Transverse colon (tissue), 4 donors: ENCODE results near the gene PARP1.

Source experiments
- EP300 ChIP-seq: sonication (generic); formaldehyde crosslinking; IDR thresholded peaks from one replicate; pipeline ENCODE4 v1.6.1; 2017; ENCODE audit warnings: antibody characterized with exemption, low read depth
- POLR2A ChIP-seq: fragments of 450-650 bp; IDR thresholded peaks from one replicate; pipeline ENCODE4 v1.6.1; 2016; ENCODE audit warnings: antibody characterized with exemption, mild to moderate bottlenecking, moderate library complexity
- POLR2AphosphoS5 ChIP-seq, 3 donors: sonication (generic); formaldehyde crosslinking; IDR thresholded peaks; one replicate each; pipeline ENCODE4 v1.6.1; 2016; ENCODE audit warnings: antibody characterized with exemption in 3 of 3
- TF ChIP-seq, protein P1 (sequence below), 5 experiments: fragments of 200-600 bp in 3 of 5; fragments of 450-650 bp in 2 of 5; sonication (generic) in 3 of 5; IDR thresholded peaks; 1 replicate in 2 of 5; 2 replicates in 3 of 5; pipeline ENCODE4 v1.5.1; 2016 to 2017; ENCODE audit warnings: antibody characterized with exemption in 5 of 5, inconsistent platforms in 3 of 5, mild to moderate bottlenecking in 2 of 5, moderate library complexity in 1 of 5

DNA sequence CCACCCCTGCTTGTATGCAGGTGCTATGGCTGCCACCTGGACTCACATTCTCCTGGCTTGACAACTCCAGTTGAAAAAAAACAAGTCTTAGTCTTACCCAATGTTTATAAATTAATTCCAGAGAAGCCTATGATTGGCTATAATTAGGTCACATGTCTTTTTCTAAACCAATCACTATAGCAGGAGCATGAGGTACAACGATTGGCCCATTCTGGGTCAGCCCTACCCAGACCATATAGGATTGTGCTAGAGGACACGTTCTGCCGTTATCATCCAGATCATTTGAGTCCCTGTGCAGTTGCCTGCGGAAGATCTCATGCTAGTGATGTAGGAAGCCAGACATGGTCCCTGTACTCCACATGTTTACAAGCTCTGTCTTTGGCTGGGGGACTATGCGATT lies 41.9 kb upstream of the PARP1 start:
- TF ChIP-seq, protein P1, sequence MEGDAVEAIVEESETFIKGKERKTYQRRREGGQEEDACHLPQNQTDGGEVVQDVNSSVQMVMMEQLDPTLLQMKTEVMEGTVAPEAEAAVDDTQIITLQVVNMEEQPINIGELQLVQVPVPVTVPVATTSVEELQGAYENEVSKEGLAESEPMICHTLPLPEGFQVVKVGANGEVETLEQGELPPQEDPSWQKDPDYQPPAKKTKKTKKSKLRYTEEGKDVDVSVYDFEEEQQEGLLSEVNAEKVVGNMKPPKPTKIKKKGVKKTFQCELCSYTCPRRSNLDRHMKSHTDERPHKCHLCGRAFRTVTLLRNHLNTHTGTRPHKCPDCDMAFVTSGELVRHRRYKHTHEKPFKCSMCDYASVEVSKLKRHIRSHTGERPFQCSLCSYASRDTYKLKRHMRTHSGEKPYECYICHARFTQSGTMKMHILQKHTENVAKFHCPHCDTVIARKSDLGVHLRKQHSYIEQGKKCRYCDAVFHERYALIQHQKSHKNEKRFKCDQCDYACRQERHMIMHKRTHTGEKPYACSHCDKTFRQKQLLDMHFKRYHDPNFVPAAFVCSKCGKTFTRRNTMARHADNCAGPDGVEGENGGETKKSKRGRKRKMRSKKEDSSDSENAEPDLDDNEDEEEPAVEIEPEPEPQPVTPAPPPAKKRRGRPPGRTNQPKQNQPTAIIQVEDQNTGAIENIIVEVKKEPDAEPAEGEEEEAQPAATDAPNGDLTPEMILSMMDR (IDR thresholded peaks at IDR 0.05) = no peak
- TF ChIP-seq POLR2A (no peak), POLR2AphosphoS5 (IDR thresholded peaks at IDR 0.05) (no peak), EP300 (no peak)
